HepG2 (cell line): ENCODE data around the gene GSX1. TPM values are rescaled to one million over a fixed set of nuclear protein-coding genes. Genes with fewer than 3 reads are reported as not detected.

Experiments
- CHCHD3 ChIP-seq: sonication (generic); formaldehyde crosslinking; IDR thresholded peaks from 2 replicates; pipeline ENCODE4 v1.8.0; 2022; ENCODE audit warnings: mild to moderate bottlenecking, missing genetic modification reagents, moderate library complexity
- EEA1 ChIP-seq: sonication (generic); formaldehyde crosslinking; IDR thresholded peaks from 2 replicates; pipeline ENCODE4 v1.5.1; 2020; ENCODE audit warnings: mild to moderate bottlenecking, missing genetic modification reagents, borderline replicate concordance
- MED13 ChIP-seq: sonication (generic); formaldehyde crosslinking; IDR thresholded peaks from 2 replicates; pipeline ENCODE4 v1.5.0; 2020; ENCODE audit warnings: missing genetic modification reagents
- NONO ChIP-seq, 2 experiments: fragments of 450-650 bp in 1 of 2; sonication (generic) in 1 of 2; formaldehyde crosslinking in 1 of 2; IDR thresholded peaks in 1 of 2; conservative IDR thresholded peaks in 1 of 2; 2 replicates each; pipeline versions ENCODE4 v1.6.1 to v1.8.0; 2017 to 2022; ENCODE audit warnings: mild to moderate bottlenecking in 1 of 2, missing genetic modification reagents in 1 of 2, moderate library complexity in 1 of 2
- PAF1 ChIP-seq: IDR thresholded peaks from 2 replicates; pipeline ENCODE4 v1.6.1; 2016; ENCODE audit warnings: missing genetic modification reagents, missing compliant biosample characterization
- REXO4 ChIP-seq: sonication (generic); formaldehyde crosslinking; IDR thresholded peaks from 2 replicates; pipeline ENCODE4 v1.8.0; 2022; ENCODE audit warnings: missing genetic modification reagents, mild to moderate bottlenecking, borderline replicate concordance
- SMAD9 ChIP-seq: sonication (generic); formaldehyde crosslinking; IDR thresholded peaks from 2 replicates; pipeline ENCODE4 v1.5.1; 2020; ENCODE audit warnings: mild to moderate bottlenecking, missing genetic modification reagents
- SNAI1 ChIP-seq: sonication (generic); formaldehyde crosslinking; IDR thresholded peaks from 2 replicates; pipeline ENCODE4 v1.5.0; 2020; ENCODE audit warnings: mild to moderate bottlenecking, missing genetic modification reagents, borderline replicate concordance
- TARDBP ChIP-seq: sonication (generic); formaldehyde crosslinking; IDR thresholded peaks from 2 replicates; pipeline ENCODE4 v1.8.0; 2022; ENCODE audit warnings: mild to moderate bottlenecking, missing genetic modification reagents
- U2AF1 ChIP-seq: fragments of 200-400 bp; formaldehyde crosslinking; optimal IDR thresholded peaks from 2 replicates; pipeline ENCODE3; 2017; ENCODE audit warnings: mild to moderate bottlenecking, low read depth, low read length
- ZBTB20 ChIP-seq: sonication (generic); formaldehyde crosslinking; IDR thresholded peaks from 2 replicates; pipeline ENCODE4 v1.8.1; 2023; ENCODE audit warnings: missing genetic modification reagents, low read depth, mild to moderate bottlenecking, borderline replicate concordance
- ZBTB3 ChIP-seq: sonication (generic); formaldehyde crosslinking; IDR thresholded peaks from 2 replicates; pipeline ENCODE4 v1.4.0; 2020; ENCODE audit warnings: low read depth, mild to moderate bottlenecking, moderate library complexity, missing genetic modification reagents, borderline replicate concordance
- ZBTB7A ChIP-seq: sonication (generic); formaldehyde crosslinking; IDR thresholded peaks from 2 replicates; pipeline ENCODE4 v1.8.0; 2022; ENCODE audit warnings: mild to moderate bottlenecking, missing genetic modification reagents
- ZNF530 ChIP-seq: sonication (generic); formaldehyde crosslinking; IDR thresholded peaks from 2 replicates; pipeline ENCODE4 v1.5.0; 2020; ENCODE audit warnings: low read depth, mild to moderate bottlenecking, missing genetic modification reagents
- ZNF550 ChIP-seq: sonication (generic); formaldehyde crosslinking; IDR thresholded peaks from 2 replicates; pipeline ENCODE4 v1.4.0; 2020; ENCODE audit warnings: mild to moderate bottlenecking, missing genetic modification reagents, borderline replicate concordance
- ZNF572 ChIP-seq: sonication (generic); formaldehyde crosslinking; IDR thresholded peaks from 2 replicates; pipeline ENCODE4 v1.5.1; 2020; ENCODE audit warnings: mild to moderate bottlenecking, missing genetic modification reagents
- ZNF670 ChIP-seq: sonication (generic); formaldehyde crosslinking; IDR thresholded peaks from 2 replicates; pipeline ENCODE4 v1.8.0; 2022; ENCODE audit warnings: mild to moderate bottlenecking, missing genetic modification reagents, borderline replicate concordance
- ZNF747 ChIP-seq: sonication (generic); formaldehyde crosslinking; IDR thresholded peaks from 2 replicates; pipeline ENCODE4 v1.8.1; 2023; ENCODE audit warnings: missing genetic modification reagents, mild to moderate bottlenecking, borderline replicate concordance
- ZNF777 ChIP-seq: sonication (generic); formaldehyde crosslinking; IDR thresholded peaks from 2 replicates; pipeline ENCODE4 v1.4.0; 2020; ENCODE audit warnings: missing genetic modification reagents
- polyA plus RNA-seq, 8 experiments: library from polyadenylated mRNA; depleted of rRNA in 3 of 8; stranded (reverse) in 7 of 8; unstranded in 1 of 8; fragments of >200 nt; fragmentation: Illumina TruSeq in 4 of 8; extraction: Trizol in 4 of 8; gene quantifications; 2 replicates each; pipeline versions ENCODE4 v1.2.1 to v1.2.3, GENCODE V29; 2011 to 2016; ENCODE audit warnings: low read depth in 4 of 8, missing spikeins in 1 of 8, mixed read lengths in 1 of 8; ENCODE audit not compliant: insufficient read depth in 1 of 8
- total RNA-seq, 5 experiments: library from RNA; depleted of rRNA; stranded (reverse); fragments of >200 nt; fragmentation: Illumina TruSeq; extraction: Trizol; gene quantifications; 2 replicates each; pipeline ENCODE4 v1.2.3, GENCODE V29; 2016; ENCODE audit warnings: low read depth in 1 of 5
- TF ChIP-seq, protein P1 (sequence below): sonication (generic); formaldehyde crosslinking; IDR thresholded peaks from 2 replicates; pipeline ENCODE4 v1.5.1; 2020; ENCODE audit warnings: missing genetic modification reagents, mild to moderate bottlenecking, borderline replicate concordance
- TF ChIP-seq, protein P2 (sequence below): sonication (generic); formaldehyde crosslinking; IDR thresholded peaks from 2 replicates; pipeline ENCODE4 v1.4.0; 2020; ENCODE audit warnings: missing genetic modification reagents
- TF ChIP-seq, protein P3 (sequence below): sonication (generic); formaldehyde crosslinking; IDR thresholded peaks from 2 replicates; pipeline ENCODE4 v1.9.0; 2021; ENCODE audit warnings: missing genetic modification reagents, borderline replicate concordance
- TF ChIP-seq, protein P4 (sequence below): sonication (generic); formaldehyde crosslinking; IDR thresholded peaks from 2 replicates; pipeline ENCODE4 v1.4.0; 2020; ENCODE audit warnings: mild to moderate bottlenecking, low read depth, missing genetic modification reagents

The GSX1 gene
- total and polyA plus RNA-seq, 2 of the 13 experiments (the other 11 are each of a cell fraction or from before 2014, with no cell fraction given), result not detected

- TF ChIP-seq NONO (IDR thresholded peaks at IDR 0.05), result no peak
- no peak for TF ChIP-seq NONO (CRISPR knock-in tag; conservative IDR thresholded peaks at IDR 0.05)
- TF ChIP-seq ZNF747, result no peak
- no peak for TF ChIP-seq ZNF572 (CRISPR knock-in tag)
- no peak for TF ChIP-seq ZNF777 (CRISPR knock-in tag)
- TF ChIP-seq MED13 (CRISPR knock-in tag), result no peak
- no peak for TF ChIP-seq U2AF1
- TF ChIP-seq, protein P1, sequence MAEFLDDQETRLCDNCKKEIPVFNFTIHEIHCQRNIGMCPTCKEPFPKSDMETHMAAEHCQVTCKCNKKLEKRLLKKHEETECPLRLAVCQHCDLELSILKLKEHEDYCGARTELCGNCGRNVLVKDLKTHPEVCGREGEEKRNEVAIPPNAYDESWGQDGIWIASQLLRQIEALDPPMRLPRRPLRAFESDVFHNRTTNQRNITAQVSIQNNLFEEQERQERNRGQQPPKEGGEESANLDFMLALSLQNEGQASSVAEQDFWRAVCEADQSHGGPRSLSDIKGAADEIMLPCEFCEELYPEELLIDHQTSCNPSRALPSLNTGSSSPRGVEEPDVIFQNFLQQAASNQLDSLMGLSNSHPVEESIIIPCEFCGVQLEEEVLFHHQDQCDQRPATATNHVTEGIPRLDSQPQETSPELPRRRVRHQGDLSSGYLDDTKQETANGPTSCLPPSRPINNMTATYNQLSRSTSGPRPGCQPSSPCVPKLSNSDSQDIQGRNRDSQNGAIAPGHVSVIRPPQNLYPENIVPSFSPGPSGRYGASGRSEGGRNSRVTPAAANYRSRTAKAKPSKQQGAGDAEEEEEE (CRISPR knock-in tag), result no peak
- TF ChIP-seq ZNF670 (CRISPR knock-in tag), result no peak
- no peak for TF ChIP-seq ZNF530
- TF ChIP-seq ZBTB3 (CRISPR knock-in tag), result no peak
- TF ChIP-seq ZBTB20 (CRISPR knock-in tag), result no peak
- no peak for TF ChIP-seq EEA1 (CRISPR knock-in tag)
- no peak for TF ChIP-seq ZNF550
- 0 out of 2 replicates have a peak, but pooled peaks have one; percentile 36 for TF ChIP-seq ZBTB7A (CRISPR knock-in tag)
- TF ChIP-seq CHCHD3 (CRISPR knock-in tag), result no peak
- TF ChIP-seq PAF1, result no peak
- TF ChIP-seq, protein P2, sequence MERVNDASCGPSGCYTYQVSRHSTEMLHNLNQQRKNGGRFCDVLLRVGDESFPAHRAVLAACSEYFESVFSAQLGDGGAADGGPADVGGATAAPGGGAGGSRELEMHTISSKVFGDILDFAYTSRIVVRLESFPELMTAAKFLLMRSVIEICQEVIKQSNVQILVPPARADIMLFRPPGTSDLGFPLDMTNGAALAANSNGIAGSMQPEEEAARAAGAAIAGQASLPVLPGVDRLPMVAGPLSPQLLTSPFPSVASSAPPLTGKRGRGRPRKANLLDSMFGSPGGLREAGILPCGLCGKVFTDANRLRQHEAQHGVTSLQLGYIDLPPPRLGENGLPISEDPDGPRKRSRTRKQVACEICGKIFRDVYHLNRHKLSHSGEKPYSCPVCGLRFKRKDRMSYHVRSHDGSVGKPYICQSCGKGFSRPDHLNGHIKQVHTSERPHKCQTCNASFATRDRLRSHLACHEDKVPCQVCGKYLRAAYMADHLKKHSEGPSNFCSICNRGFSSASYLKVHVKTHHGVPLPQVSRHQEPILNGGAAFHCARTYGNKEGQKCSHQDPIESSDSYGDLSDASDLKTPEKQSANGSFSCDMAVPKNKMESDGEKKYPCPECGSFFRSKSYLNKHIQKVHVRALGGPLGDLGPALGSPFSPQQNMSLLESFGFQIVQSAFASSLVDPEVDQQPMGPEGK, result no peak
- no peak for TF ChIP-seq SMAD9 (CRISPR knock-in tag)
- TF ChIP-seq, protein P3, sequence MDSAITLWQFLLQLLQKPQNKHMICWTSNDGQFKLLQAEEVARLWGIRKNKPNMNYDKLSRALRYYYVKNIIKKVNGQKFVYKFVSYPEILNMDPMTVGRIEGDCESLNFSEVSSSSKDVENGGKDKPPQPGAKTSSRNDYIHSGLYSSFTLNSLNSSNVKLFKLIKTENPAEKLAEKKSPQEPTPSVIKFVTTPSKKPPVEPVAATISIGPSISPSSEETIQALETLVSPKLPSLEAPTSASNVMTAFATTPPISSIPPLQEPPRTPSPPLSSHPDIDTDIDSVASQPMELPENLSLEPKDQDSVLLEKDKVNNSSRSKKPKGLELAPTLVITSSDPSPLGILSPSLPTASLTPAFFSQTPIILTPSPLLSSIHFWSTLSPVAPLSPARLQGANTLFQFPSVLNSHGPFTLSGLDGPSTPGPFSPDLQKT (CRISPR knock-in tag), result no peak
- TF ChIP-seq SNAI1, result no peak
- no peak for TF ChIP-seq REXO4 (CRISPR knock-in tag)
- TF ChIP-seq, protein P4, sequence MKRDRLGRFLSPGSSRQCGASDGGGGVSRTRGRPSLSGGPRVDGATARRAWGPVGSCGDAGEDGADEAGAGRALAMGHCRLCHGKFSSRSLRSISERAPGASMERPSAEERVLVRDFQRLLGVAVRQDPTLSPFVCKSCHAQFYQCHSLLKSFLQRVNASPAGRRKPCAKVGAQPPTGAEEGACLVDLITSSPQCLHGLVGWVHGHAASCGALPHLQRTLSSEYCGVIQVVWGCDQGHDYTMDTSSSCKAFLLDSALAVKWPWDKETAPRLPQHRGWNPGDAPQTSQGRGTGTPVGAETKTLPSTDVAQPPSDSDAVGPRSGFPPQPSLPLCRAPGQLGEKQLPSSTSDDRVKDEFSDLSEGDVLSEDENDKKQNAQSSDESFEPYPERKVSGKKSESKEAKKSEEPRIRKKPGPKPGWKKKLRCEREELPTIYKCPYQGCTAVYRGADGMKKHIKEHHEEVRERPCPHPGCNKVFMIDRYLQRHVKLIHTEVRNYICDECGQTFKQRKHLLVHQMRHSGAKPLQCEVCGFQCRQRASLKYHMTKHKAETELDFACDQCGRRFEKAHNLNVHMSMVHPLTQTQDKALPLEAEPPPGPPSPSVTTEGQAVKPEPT, result no peak
- no peak for TF ChIP-seq TARDBP (CRISPR knock-in tag)
These were observed at the start of gene GSX1 (continued) for GRCh38 chr13:27792393-27793218.
